OCI-LY7 (cell line): ENCODE data around the gene AGA. TPM values are rescaled to one million over a fixed set of nuclear protein-coding genes. Genes with fewer than 3 reads are reported as not detected.

Experiments used
- BruUV-seq: library from RNA; stranded (reverse); fragments of 400-500 nt; replicated peaks from 2 replicates; lab custom pipeline; 2021; lab: Mats Ljungman, UMichigan
- CTCF ChIA-PET: fragments of 300-600 bp; sonication (Branson Sonifier 250); formaldehyde crosslinking; loops from one replicate; lab custom pipeline; 2022; ENCODE audit warnings: antibody characterized with exemption; ENCODE audit not compliant: unreplicated experiment; lab: Charles Lee
- POLR2A ChIA-PET: fragments of 300-600 bp; sonication (Branson Sonifier 250); formaldehyde crosslinking; loops from one replicate; lab custom pipeline; 2022; ENCODE audit warnings: antibody characterized with exemption; lab: Charles Lee
- DNase-seq: peaks from one replicate; pipeline ENCODE4 v3.0.0-alpha.2; 2015; ENCODE audit warnings: low spot score
- H2AFZ ChIP-seq: fragments of 200-600 bp; sonication (generic), shearing (Covaris generic); 2 replicates; pipeline ENCODE4 v1.6.1; 2014; ENCODE audit warnings: mild to moderate bottlenecking, antibody characterized with exemption, low read length, moderate library complexity
- H3K27ac ChIP-seq: fragments of 200-600 bp; sonication (generic); 2 replicates; pipeline ENCODE4 v1.5.1; 2014; ENCODE audit warnings: mixed run types, low read depth, mild to moderate bottlenecking, moderate library complexity, low read length, inconsistent platforms; ENCODE audit not compliant: poor library complexity, severe bottlenecking
- H3K36me3 ChIP-seq: fragments of 200-600 bp; sonication (generic); 2 replicates; pipeline ENCODE4 v1.6.1; 2014; ENCODE audit warnings: mild to moderate bottlenecking, antibody characterized with exemption, low read length, moderate library complexity, mixed read lengths; ENCODE audit not compliant: insufficient read depth
- H3K4me1 ChIP-seq: fragments of 200-600 bp; sonication (generic); 2 replicates; pipeline ENCODE4 v1.5.1; 2014; ENCODE audit warnings: mild to moderate bottlenecking, low read length; ENCODE audit not compliant: insufficient read depth, poor library complexity, severe bottlenecking
- H3K4me2 ChIP-seq: fragments of 200-600 bp; sonication (generic); 2 replicates; pipeline ENCODE4 v1.6.1; 2014; ENCODE audit warnings: mild to moderate bottlenecking, low read length
- H3K4me3 ChIP-seq: fragments of 200-600 bp; sonication (generic); 2 replicates; pipeline ENCODE4 v1.5.1; 2014; ENCODE audit warnings: mild to moderate bottlenecking, low read depth, low read length; ENCODE audit not compliant: poor library complexity, severe bottlenecking
- H3K79me2 ChIP-seq: fragments of 200-600 bp; sonication (generic); 2 replicates; pipeline ENCODE4 v1.6.1; 2016; ENCODE audit warnings: low read depth, mild to moderate bottlenecking, low read length, moderate library complexity, mixed read lengths; ENCODE audit not compliant: insufficient read depth
- H3K9me2 ChIP-seq: fragments of 200-600 bp; sonication (generic); 2 replicates; pipeline ENCODE4 v1.6.1; 2016; ENCODE audit warnings: mild to moderate bottlenecking, low read length, mixed read lengths; ENCODE audit not compliant: insufficient read depth
- H3K9me3 ChIP-seq: fragments of 200-600 bp; sonication (generic); 2 replicates; pipeline ENCODE4 v1.6.1; 2014; ENCODE audit warnings: mild to moderate bottlenecking, mixed run types, low read length, mixed read lengths
- H4K20me1 ChIP-seq: fragments of 200-600 bp; sonication (generic); 2 replicates; pipeline ENCODE4 v1.6.1; 2014; ENCODE audit warnings: mild to moderate bottlenecking, antibody characterized with exemption, low read length, moderate library complexity, mixed read lengths; ENCODE audit not compliant: insufficient read depth
- EZH2phosphoT487 ChIP-seq: fragments of 200-600 bp; sonication (generic); IDR thresholded peaks from 2 replicates; pipeline ENCODE4 v1.6.1; 2018; ENCODE audit warnings: low read depth, borderline replicate concordance, mild to moderate bottlenecking, mixed run types, antibody characterized with exemption, low read length, moderate library complexity, mixed read lengths
- intact Hi-C: fragments of 100-400 bp; cut with micrococcal nuclease; formaldehyde crosslinking; loops from one replicate; pipeline ENCODE4 v1.10.0; 2022; ENCODE audit not compliant: unreplicated experiment
- total RNA-seq, 2 experiments: library from RNA; depleted of rRNA in 1 of 2; stranded (reverse); fragments of >200 nt in 1 of 2; shearing (Covaris generic) in 1 of 2; gene quantifications; 2 replicates each; pipeline ENCODE4 v1.2.3, GENCODE V29; 2014 to 2022
- TF ChIP-seq, protein P1 (sequence below): fragments of 200-600 bp; sonication (generic); conservative IDR thresholded peaks from 2 replicates; pipeline ENCODE4 v1.5.1; 2014; ENCODE audit warnings: mild to moderate bottlenecking, antibody characterized with exemption, low read length, moderate library complexity, mixed read lengths

The AGA gene
- total RNA-seq, 2 experiments from 2014 or later: 15.5 to 23.2 TPM

- Histone ChIP-seq H3K4me2 (no peak overlapping the region), H3K36me3 (no peaks in the 10 kb centered on the region), H3K27ac (no peak overlapping the region), H2AFZ (no peak overlapping the region), H3K4me1 (no peaks in the 10 kb centered on the region), H3K4me3 (no peak overlapping the region), H3K9me2 (no peaks in the 10 kb centered on the region), H4K20me1 (no peaks in the 10 kb centered on the region), H3K9me3 (no peaks in the 10 kb centered on the region), H3K79me2 (no peaks in the 10 kb centered on the region)
- no TSS peak for BruUV-seq
- POLR2A ChIA-PET: interaction anchor here (0.7 kb wide), 1 partner anchor 55 kb away, joined by 5 read pairs; no protein-coding TSS in a partner anchor
- CTCF ChIA-PET: no interaction called here
- DNase-seq: no peak
- intact Hi-C loops: no loop called here
- no peak for TF ChIP-seq EZH2phosphoT487
- TF ChIP-seq, protein P1, sequence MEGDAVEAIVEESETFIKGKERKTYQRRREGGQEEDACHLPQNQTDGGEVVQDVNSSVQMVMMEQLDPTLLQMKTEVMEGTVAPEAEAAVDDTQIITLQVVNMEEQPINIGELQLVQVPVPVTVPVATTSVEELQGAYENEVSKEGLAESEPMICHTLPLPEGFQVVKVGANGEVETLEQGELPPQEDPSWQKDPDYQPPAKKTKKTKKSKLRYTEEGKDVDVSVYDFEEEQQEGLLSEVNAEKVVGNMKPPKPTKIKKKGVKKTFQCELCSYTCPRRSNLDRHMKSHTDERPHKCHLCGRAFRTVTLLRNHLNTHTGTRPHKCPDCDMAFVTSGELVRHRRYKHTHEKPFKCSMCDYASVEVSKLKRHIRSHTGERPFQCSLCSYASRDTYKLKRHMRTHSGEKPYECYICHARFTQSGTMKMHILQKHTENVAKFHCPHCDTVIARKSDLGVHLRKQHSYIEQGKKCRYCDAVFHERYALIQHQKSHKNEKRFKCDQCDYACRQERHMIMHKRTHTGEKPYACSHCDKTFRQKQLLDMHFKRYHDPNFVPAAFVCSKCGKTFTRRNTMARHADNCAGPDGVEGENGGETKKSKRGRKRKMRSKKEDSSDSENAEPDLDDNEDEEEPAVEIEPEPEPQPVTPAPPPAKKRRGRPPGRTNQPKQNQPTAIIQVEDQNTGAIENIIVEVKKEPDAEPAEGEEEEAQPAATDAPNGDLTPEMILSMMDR: no peak
Measured at GRCh38 chr4:177385576-177386277, 56.5 kb downstream of the AGA start.

DNA sequence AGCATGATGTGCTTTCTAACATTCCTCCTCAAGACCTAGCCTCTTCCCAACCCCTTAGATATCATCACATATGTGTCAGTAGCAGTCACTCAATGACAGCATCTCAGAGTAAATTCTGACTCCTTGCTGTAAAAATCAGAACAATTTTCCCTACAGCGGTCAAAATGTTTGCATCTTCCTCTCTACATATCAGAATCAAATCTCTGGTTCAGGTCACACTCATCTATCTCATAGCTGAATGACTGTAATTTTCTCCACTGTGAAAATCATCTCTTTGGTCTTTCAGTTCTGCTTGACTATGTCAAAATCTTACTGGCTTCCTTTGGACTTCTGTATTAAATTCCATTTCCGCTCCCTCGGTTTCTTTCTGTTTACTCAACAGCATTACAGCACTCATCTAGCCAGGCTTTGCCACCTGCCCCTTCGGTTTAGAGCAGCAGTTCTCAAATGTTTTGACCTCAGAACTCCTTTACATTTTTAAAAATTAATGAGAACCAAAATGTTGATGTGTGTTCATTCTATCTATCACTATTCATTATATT is 57.3 kb downstream of the AGA start:
- no peak overlapping the region for H3K27ac ChIP-seq
- no peaks in the 10 kb centered on the region for H3K4me1 ChIP-seq
- H2AFZ ChIP-seq: no peak overlapping the region
- no peaks in the 10 kb centered on the region for H3K79me2 ChIP-seq
- DNase-seq: no peak
- ChIA-PET CTCF (no interaction called here), POLR2A (no interaction called here)
- no TSS peak for BruUV-seq
- no peak overlapping the region for H3K4me3 ChIP-seq
- H3K36me3 ChIP-seq: no peaks in the 10 kb centered on the region
- no peaks in the 10 kb centered on the region for H3K9me2 ChIP-seq
- H4K20me1 ChIP-seq: no peaks in the 10 kb centered on the region
- H3K4me2 ChIP-seq: no peak overlapping the region
- intact Hi-C loops: no loop called here
- no peaks in the 10 kb centered on the region for H3K9me3 ChIP-seq
- no peak for TF ChIP-seq EZH2phosphoT487
- TF ChIP-seq, protein P1: no peak

DNA sequence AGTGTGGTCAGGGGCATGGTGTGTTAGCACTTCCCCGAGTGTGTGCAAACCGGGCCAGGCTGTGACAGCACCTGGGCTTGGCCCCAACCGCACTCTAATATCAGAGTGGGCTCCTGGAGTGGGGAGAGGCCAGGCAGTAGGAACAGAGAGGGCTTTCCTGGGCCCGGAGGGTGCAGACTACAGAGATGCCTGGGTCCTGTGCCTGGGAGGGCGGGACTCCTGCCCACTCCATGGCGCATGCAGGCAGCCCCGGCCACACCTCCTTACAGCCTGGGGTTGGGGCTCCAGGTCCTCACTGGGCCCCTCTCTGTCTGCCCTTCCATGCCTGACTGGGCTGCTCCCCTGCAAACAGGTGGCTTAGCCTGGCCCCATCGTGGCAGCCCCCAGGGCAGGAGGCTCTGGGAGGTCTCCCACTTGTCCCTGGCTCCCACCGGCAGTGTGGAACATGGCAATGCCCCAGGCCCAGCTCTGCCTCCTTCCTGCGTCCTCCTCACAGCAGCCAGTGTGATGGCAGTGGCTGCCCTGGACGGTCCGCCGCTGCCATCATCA is 60.4 kb downstream of the AGA start:
- intact Hi-C loops: no loop called here
- ChIA-PET CTCF (no interaction called here), POLR2A (no interaction called here)
- no peaks in the 10 kb centered on the region for H3K36me3 ChIP-seq
- no peaks in the 10 kb centered on the region for H3K79me2 ChIP-seq
- H3K4me2 ChIP-seq: no peak overlapping the region
- H3K4me3 ChIP-seq: no peak overlapping the region
- no peaks in the 10 kb centered on the region for H3K9me3 ChIP-seq
- no peaks in the 10 kb centered on the region for H3K4me1 ChIP-seq
- BruUV-seq: no TSS peak
- H3K27ac ChIP-seq: no peak overlapping the region
- no peak for DNase-seq
- TF ChIP-seq, protein P1: no peak
- H2AFZ ChIP-seq: no peak overlapping the region
- H4K20me1 ChIP-seq: no peaks in the 10 kb centered on the region
- H3K9me2 ChIP-seq: no peaks in the 10 kb centered on the region
